ENCODE data around the gene WNT16.

GRCh38 chr7:121334376-121334775 is 5.6 kb downstream of the WNT16 start:
- TF ChIP-seq CTCF (IDR thresholded peaks at IDR 0.05) = no peak
- TF ChIP-seq POLR2A (IDR thresholded peaks at IDR 0.05) = no peak
